Neural cell (in vitro differentiated cells): ENCODE measurements around the gene MAML3.

Experiments used
- CTCF ChIP-seq: fragments of 450-650 bp; IDR thresholded peaks from 2 replicates; pipeline ENCODE4 v1.5.1; 2014; ENCODE audit warnings: antibody characterized with exemption, mild to moderate bottlenecking, moderate library complexity; ENCODE audit not compliant: poor library complexity, severe bottlenecking
- EZH2 ChIP-seq: fragments of 200-600, 300-800 bp; shearing (Covaris generic), sonication (generic); IDR thresholded peaks from 2 replicates; pipeline ENCODE4 v1.6.1; 2014; ENCODE audit warnings: antibody characterized with exemption, low read length, borderline replicate concordance, mild to moderate bottlenecking; ENCODE audit not compliant: insufficient read depth, poor library complexity, severe bottlenecking
- POLR2AphosphoS5 ChIP-seq: IDR thresholded peaks from 2 replicates; pipeline ENCODE4 v1.6.1; 2012
- RAD21 ChIP-seq: fragments of 450-650 bp; conservative IDR thresholded peaks from 2 replicates; pipeline ENCODE4 v1.6.1; 2014; ENCODE audit warnings: antibody characterized with exemption, mild to moderate bottlenecking, moderate library complexity
- REST ChIP-seq: IDR thresholded peaks from 2 replicates; pipeline ENCODE4 v1.6.1; 2012; ENCODE audit warnings: borderline replicate concordance

GRCh38 chr4:140088323-140088967, 65.5 kb downstream of the MAML3 start:
- no peak for TF ChIP-seq RAD21
- TF ChIP-seq CTCF, result no peak
- no peak for TF ChIP-seq REST
- TF ChIP-seq POLR2AphosphoS5, result no peak
- TF ChIP-seq EZH2, result no peak
